RWPE1 (cell line): ENCODE measurements around the gene MADCAM1.

ENCODE experiments used
- CTCF ChIA-PET: fragments of 350-600 bp; sonication (Branson Sonifier 250); formaldehyde crosslinking; extraction: SDS; loops from one replicate; lab custom pipeline; 2021; lab: Yijun Ruan, JAX
- POLR2A ChIA-PET: fragments of 400-600 bp; formaldehyde crosslinking; extraction: SDS; loops from one replicate; lab custom pipeline; 2020; ENCODE audit warnings: antibody characterized with exemption; ENCODE audit not compliant: low non-redundant PET; lab: Yijun Ruan, JAX
- DNase-seq: peaks from one replicate; pipeline ENCODE4 v3.0.0; 2012; ENCODE audit warnings: low spot score
- H3K27ac ChIP-seq: fragments of 450-650 bp; 2 replicates; pipeline ENCODE4 v1.5.1; 2017
- CTCF ChIP-seq: fragments of 450-650 bp; conservative IDR thresholded peaks from 2 replicates; pipeline ENCODE4 v1.5.1; 2017; ENCODE audit warnings: low read depth, mild to moderate bottlenecking

Gene MADCAM1

DNA sequence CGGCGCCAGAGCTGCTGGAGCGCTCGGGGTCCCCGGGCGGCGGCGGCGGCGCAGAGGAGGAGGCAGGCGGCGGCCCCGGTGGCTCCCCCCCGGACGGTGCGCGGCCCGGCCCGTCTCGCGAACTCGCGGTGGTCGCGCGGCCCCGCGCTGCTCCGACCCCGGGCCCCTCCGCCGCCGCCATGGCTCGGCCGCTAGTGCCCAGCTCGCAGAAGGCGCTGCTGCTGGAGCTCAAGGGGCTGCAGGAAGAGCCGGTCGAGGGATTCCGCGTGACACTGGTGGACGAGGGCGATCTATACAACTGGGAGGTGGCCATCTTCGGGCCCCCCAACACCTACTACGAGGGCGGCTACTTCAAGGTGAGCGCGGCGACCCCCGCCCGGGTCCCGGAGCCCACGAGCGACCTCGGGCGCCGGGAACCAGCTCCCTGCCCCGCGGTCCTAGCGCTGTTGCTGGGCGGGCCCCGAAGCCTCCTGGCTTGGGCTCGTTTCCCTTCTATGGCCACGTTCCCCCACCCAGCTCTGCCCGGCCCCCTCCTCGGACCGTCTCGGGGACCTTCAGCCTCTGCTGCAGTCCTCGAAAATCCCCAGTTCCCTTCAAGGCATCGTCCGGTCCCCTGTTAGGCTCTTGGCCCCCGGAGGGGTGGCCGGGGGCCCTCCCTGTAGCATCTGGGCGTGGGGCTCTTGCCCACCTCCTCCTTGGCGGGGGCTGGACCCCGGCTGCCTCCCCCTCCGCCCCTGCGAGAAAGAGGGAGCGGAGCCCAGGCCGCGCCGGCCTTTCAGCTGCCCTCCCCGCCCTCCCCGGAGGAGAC is 35.7 kb downstream of the MADCAM1 start, which contains the start of gene CDC34:
CDC34 (plus strand) TSS at position 8 of the 808 bp plus-strand sequence; CDS start at position 180, 172 bp downstream.
- TF ChIP-seq CTCF = no peak
- H3K27ac ChIP-seq = peak within 1 kb of the TSS; percentile 90
- ChIA-PET CTCF (interaction anchor here (0.6 to 0.7 kb wide), 2 partner anchors 52 to 169 kb away, joined by 3 read pairs; no protein-coding TSS in a partner anchor), POLR2A (interaction anchor here (0.6 to 1.2 kb wide), 4 partner anchors 11 to 141 kb away, joined by 3 to 5 read pairs (median 3); partner anchors contain the start of gene BSG)
- DNase-seq = no peak

DNA sequence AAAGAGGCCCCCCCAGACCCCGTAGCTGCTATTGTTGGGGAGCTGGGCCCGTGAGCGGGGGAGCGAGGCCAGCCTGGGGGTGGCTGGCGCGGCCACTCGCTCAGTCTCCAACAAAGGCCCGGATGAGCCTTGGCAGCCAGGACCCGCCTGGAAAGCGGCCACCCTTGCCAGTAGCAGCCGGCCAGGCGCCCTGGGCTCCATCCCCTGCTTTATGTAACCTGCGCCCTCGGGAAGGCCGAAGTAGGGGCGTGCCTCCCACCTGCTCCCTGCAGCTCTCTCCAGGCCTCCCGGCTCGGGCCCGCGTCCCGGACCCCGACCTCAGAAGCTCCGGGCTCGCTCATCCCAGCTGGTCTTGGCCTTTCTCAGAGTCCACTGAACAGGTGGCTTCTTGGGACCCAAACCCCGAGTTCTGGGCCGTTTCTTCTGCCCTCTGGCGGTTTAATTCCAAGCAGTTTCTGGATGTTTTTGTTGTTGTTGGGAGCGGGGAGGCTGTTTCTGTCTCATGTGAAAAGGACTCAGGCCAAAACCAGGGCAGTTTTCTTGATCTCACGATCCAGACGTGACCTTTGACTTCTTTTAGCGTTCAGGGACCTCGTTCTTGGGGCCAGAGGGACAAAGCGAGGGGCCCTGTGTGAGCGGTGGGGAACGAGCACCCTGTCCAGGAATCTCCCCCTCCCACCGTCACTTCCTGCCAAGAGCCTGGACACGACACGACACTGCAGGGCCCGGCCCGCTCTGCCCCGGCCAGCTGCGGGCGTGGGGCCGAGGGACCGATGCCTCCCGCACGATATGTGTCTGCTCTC is 36.5 kb downstream of the MADCAM1 start:
- ChIA-PET POLR2A (interaction anchor here (0.6 to 1.2 kb wide), 5 partner anchors 10 to 140 kb away, joined by 3 to 5 read pairs (median 3); partner anchors contain the start of gene BSG), CTCF (interaction anchor here (0.6 to 0.7 kb wide), 3 partner anchors 22 to 168 kb away, joined by 3 to 5 read pairs (median 3); no protein-coding TSS in a partner anchor)
- peak; percentile 26 for DNase-seq
- peak; percentile 57 for TF ChIP-seq CTCF
- peak overlapping the region; percentile 90 for H3K27ac ChIP-seq

DNA sequence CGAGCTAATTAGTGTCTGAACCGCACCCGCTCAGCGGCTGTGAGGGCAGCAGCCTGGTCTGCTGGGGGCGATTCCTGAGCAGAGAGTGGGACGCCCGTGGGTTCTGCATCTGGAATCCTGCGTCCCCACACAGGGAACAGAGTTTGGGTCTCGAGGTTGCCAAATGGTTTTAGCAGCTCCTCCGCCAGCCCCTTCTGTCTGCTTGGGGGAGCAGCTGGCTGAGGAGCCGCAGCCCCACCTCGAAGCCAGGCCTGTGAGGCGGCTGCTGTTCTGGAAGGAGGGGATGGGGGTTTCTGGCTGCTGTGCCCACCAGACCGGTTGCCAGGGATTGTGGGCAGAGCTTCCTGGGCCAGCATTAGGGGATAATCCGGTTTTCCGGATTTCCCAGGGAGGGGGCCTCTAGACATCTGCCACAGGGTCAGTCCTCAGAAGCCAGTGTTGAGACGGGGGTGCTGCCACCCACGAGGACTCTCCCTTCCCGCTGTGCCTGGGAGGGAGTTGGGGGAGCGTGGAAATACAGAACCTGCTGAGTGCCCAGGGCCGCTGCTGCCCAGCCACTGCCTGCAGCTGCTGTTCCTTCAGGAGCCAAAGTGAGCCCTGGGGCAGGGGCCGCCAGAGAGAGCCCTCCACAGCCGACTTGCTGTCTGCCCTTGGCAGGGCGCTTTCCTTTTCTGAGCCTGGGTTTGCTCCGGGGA is 37.2 kb downstream of the MADCAM1 start:
- ChIA-PET CTCF (interaction anchor here (0.7 kb wide), 3 partner anchors 23 to 43 kb away, joined by 3 to 5 read pairs (median 3); no protein-coding TSS in a partner anchor), POLR2A (no interaction called here)
- H3K27ac ChIP-seq = peak overlapping the region; percentile 90
- DNase-seq = no peak
- TF ChIP-seq CTCF = no peak

DNA sequence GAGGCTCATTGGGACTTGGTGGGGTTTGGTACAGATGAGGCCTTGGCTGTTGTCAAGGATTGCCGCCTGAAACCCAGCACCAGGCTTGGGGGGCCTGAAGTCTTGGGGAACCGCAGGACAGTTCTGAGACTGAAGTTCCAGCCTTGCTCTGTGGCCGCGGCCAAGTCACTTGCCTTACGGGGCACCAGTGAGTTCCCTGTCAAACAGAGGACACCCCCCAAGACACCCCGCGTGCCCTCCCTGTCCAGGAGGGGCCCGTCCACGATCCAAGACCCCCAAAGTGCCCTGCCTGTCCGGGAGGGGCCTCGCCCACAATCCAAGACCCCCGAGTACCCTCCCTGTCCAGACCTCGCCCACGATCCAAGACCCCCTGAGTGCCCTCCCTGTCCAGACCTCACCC is 37.8 kb downstream of the MADCAM1 start:
- POLR2A ChIA-PET = no interaction called here
- TF ChIP-seq CTCF = no peak
- CTCF ChIA-PET = interaction anchor here (0.7 kb wide), 1 partner anchor 42 kb away, joined by 3 read pairs; no protein-coding TSS in a partner anchor
- DNase-seq = no peak
- peak overlapping the region; percentile 90 for H3K27ac ChIP-seq

DNA sequence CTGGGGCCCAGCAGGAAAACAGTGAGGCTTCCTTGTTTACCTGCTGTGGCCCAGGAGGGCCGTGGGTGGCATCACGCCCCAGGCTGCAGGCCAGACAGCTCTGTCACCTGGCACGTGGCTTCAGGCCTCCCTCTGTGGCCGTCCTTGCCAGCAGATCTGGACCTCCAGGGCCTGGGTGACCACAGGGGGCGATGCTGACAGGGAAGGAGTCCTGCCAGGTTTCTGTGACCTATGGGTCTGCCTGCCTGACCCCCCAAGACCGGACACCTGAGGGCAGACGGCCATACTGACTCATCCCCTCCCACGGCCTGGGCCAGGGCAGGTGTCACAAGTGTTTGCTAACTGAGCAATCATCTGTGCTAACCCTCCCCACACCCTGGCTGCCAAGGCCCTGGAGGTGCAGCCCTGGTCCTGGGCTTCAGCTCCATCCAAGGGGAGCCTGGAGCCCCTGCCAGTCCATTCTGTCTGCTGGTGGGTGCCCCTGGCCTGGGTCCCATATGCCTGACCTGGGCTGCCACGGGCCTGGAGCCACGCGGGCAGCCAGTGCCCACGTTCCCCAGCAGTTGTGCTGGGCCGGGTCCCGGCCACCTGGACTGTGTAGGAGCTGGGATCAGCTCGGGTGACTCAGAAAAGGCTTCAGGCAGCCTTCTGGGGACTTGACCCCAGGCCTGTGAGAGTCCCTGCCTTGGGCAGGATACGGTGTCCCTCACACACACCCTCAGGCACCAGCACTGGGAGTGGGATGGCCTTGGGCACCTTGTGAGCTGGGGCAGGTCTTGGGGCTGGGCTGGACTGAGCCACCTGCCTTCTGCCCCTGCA is 38.9 kb downstream of the MADCAM1 start:
- peak overlapping the region; percentile 58 for H3K27ac ChIP-seq
- ChIA-PET POLR2A (no interaction called here), CTCF (interaction anchor here (0.6 kb wide), 1 partner anchor 66 kb away, joined by 3 read pairs; no protein-coding TSS in a partner anchor)
- TF ChIP-seq CTCF = no peak
- no peak for DNase-seq
